HG03460 (cell line): ENCODE data around the gene TNFRSF1A.

Experiments used
- ATAC-seq: cut with Tn5 transposase; IDR thresholded peaks from one replicate; pipeline ENCODE4 v1.9.1; 2021; ENCODE audit not compliant: unreplicated experiment

Gene TNFRSF1A

GRCh38 chr12:6341417-6342139 is at the start of gene TNFRSF1A:
TNFRSF1A (minus strand) TSS chr12:6342076; CDS start chr12:6341814, 262 bp downstream.
- no peak for ATAC-seq

GRCh38 chr12:6391013-6391412 is 49.1 kb upstream of the TNFRSF1A start:
- ATAC-seq, result no peak

GRCh38 chr12:6390084-6390799 is 48.4 kb upstream of the TNFRSF1A start:
- no peak for ATAC-seq

GRCh38 chr12:6387541-6387940 is 45.7 kb upstream of the TNFRSF1A start:
- no peak for ATAC-seq

- no peak for ATAC-seq
Measured at GRCh38 chr12:6386491-6386890, 44.6 kb upstream of the TNFRSF1A start.

- ATAC-seq, result no peak
Measured at GRCh38 chr12:6386038-6386437, 44.2 kb upstream of the TNFRSF1A start.

GRCh38 chr12:6384499-6385436 is 42.9 kb upstream of the TNFRSF1A start:
- ATAC-seq, result no peak

- ATAC-seq, result no peak
Measured at GRCh38 chr12:6383572-6384498, 42.0 kb upstream of the TNFRSF1A start, which contains the start of gene LTBR. LTBR (plus strand) TSS chr12:6384162; CDS start chr12:6384359, 197 bp downstream.

GRCh38 chr12:6382982-6383381 is 41.1 kb upstream of the TNFRSF1A start:
- no peak for ATAC-seq

GRCh38 chr12:6382371-6382770 is 40.5 kb upstream of the TNFRSF1A start:
- no peak for ATAC-seq

GRCh38 chr12:6380141-6381121 is 38.6 kb upstream of the TNFRSF1A start:
- ATAC-seq, result no peak

GRCh38 chr12:6378709-6379472 is 37.0 kb upstream of the TNFRSF1A start:
- no peak for ATAC-seq

GRCh38 chr12:6377667-6377994 is 35.8 kb upstream of the TNFRSF1A start:
- no peak for ATAC-seq

- no peak for ATAC-seq
Measured at GRCh38 chr12:6376870-6377666, 35.2 kb upstream of the TNFRSF1A start.

- no peak for ATAC-seq
Measured at GRCh38 chr12:6376079-6376869, 34.4 kb upstream of the TNFRSF1A start.

- no peak for ATAC-seq
Measured at GRCh38 chr12:6375269-6376078, 33.6 kb upstream of the TNFRSF1A start, which contains the start of gene SCNN1A. SCNN1A (minus strand) TSS chr12:6375563; CDS start chr12:6374783, 780 bp downstream.
